GM20000 (cell line): Measurements from ENCODE around the gene DENND1A.

Source experiments
- DNase-seq: peaks from one replicate; pipeline ENCODE4 v3.0.0; 2012; ENCODE audit warnings: low spot score
- CTCF ChIP-seq: IDR thresholded peaks from 2 replicates; pipeline ENCODE4 v1.5.1; 2012; ENCODE audit warnings: mild to moderate bottlenecking, control low read depth; ENCODE audit errors: extremely low read depth, missing control alignments

The DENND1A gene

GRCh38 chr9:123356851-123357742 lies 572.8 kb downstream of the DENND1A start:
- no peak for TF ChIP-seq CTCF
- no peak for DNase-seq

GRCh38 chr9:123355761-123356431 lies 574.0 kb downstream of the DENND1A start, which contains the start of gene CRB2:
Gene CRB2 (plus strand): TSS chr9:123356197. CDS start chr9:123356261, 64 bp downstream.
- no peak for TF ChIP-seq CTCF
- no peak for DNase-seq

GRCh38 chr9:123354806-123355508 lies 575.0 kb downstream of the DENND1A start:
- DNase-seq, result peak; percentile 24
- no peak for TF ChIP-seq CTCF

GRCh38 chr9:123353984-123354591 lies 575.8 kb downstream of the DENND1A start:
- peak; percentile 86 for DNase-seq
- peak; percentile 82 for TF ChIP-seq CTCF

- DNase-seq, result peak; percentile 8
- TF ChIP-seq CTCF, result no peak
Measured at GRCh38 chr9:123353041-123353440, 576.9 kb downstream of the DENND1A start.

- DNase-seq, result peak; percentile 8
- TF ChIP-seq CTCF, result no peak
Measured at GRCh38 chr9:123350590-123351310, 579.2 kb downstream of the DENND1A start.
